Measurements from ENCODE around the gene LYRM1.

DNA sequence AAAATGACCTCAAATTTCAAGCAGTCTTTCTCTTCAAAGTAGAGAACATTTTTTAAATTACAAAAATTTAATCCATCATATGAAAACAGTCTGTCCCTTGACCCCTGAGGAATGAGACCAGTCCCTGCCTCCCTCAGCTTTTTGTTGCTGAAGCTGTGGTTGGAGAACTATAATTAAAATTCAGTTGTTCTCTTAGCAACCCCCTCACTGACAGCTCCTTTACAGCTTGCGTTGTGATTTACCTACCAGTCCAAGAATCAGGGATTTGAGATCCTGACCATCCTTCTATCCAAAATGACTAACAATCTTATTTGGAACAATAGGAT, 29.8 kb downstream of the LYRM1 start:
- no peak for TF ChIP-seq SUZ12 (IDR thresholded peaks at IDR 0.05; ENCODE audit: extremely low read depth, insufficient read depth, insufficient read length)
- no peak for TF ChIP-seq YY1 (IDR thresholded peaks at IDR 0.05; ENCODE audit: insufficient read depth, insufficient read length)

Measured in NT2/D1 (cell line).